Subcutaneous abdominal adipose tissue (tissue), 5 donors: ENCODE results near the gene NCKAP5.

ENCODE experiments used
- H3K27ac ChIP-seq: one replicate; pipeline ENCODE4 v1.7.0; 2013; ENCODE audit warnings: low read depth, mild to moderate bottlenecking, inconsistent platforms, low read length, moderate library complexity
- H3K27me3 ChIP-seq, 5 donors: one replicate each; pipeline ENCODE4 v1.7.0; 2013; ENCODE audit warnings: low read length in 5 of 5, inconsistent platforms in 1 of 5; ENCODE audit not compliant: control insufficient read depth in 5 of 5, insufficient read depth in 4 of 5
- H3K36me3 ChIP-seq, 5 donors: one replicate each; pipeline ENCODE4 v1.7.0; 2013; ENCODE audit warnings: low read length in 5 of 5; ENCODE audit not compliant: control insufficient read depth in 5 of 5, insufficient read depth in 5 of 5
- H3K4me1 ChIP-seq, 5 donors: one replicate each; pipeline ENCODE4 v1.7.0; 2013; ENCODE audit warnings: low read length in 5 of 5, mild to moderate bottlenecking in 3 of 5, moderate library complexity in 1 of 5; ENCODE audit not compliant: control insufficient read depth in 5 of 5, insufficient read depth in 5 of 5
- H3K4me3 ChIP-seq, 5 donors: one replicate each; pipeline ENCODE4 v1.7.0; 2013; ENCODE audit warnings: low read length in 5 of 5, low read depth in 1 of 5
- H3K9ac ChIP-seq, 5 donors: one replicate each; pipeline ENCODE4 v1.7.0; 2013; ENCODE audit warnings: low read length in 5 of 5, mild to moderate bottlenecking in 4 of 5, moderate library complexity in 3 of 5
- H3K9me3 ChIP-seq, 5 donors: one replicate each; pipeline ENCODE4 v1.7.0; 2013; ENCODE audit warnings: low read length in 5 of 5; ENCODE audit not compliant: control insufficient read depth in 5 of 5
- donor health status: healthy.
- donor health status: healthy.
- donor health status: healthy.
- donor health status: healthy.
- donor health status: healthy.

Gene NCKAP5

GRCh38 chr2:132738223-132738622 lies 830.0 kb downstream of the NCKAP5 start:
- H3K27ac ChIP-seq, result no peak overlapping the region
- no peaks in the 10 kb centered on the region for H3K36me3 ChIP-seq
- no peaks in the 10 kb centered on the region for H3K9me3 ChIP-seq
- no peak overlapping the region for H3K9ac ChIP-seq
- H3K27me3 ChIP-seq, result no peaks in the 10 kb centered on the region
- H3K4me1 ChIP-seq, result no peaks in the 10 kb centered on the region
- no peak overlapping the region for H3K4me3 ChIP-seq

- H3K36me3 ChIP-seq, result no peaks in the 10 kb centered on the region
These were observed 832.2 kb downstream of the NCKAP5 start for GRCh38 chr2:132736059-132736458.

DNA sequence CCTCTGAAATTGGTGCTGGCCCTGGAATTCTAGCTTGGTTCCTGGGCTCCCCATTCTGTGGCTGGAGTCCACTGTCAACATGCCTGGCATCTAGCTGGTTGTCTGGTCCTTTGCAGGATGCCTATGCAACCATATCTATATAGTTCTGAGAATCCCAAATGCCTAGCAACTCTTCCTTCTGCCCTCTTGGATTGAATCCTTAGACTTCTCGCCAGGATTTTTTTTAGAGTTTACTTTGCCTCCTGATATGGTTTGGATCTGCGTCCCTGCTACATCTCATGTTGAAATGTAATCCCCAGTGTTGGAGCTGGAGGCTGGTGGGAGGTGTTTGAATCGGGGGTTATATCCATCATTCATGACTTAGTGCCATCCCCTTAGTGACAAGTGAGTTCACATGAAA lies 833.3 kb downstream of the NCKAP5 start:
- Histone ChIP-seq H3K27me3 (no peaks in the 10 kb centered on the region), H3K9ac (no peak overlapping the region), H3K4me1 (no peaks in the 10 kb centered on the region), H3K4me3 (no peak overlapping the region), H3K36me3 (no peaks in the 10 kb centered on the region), H3K27ac (no peak overlapping the region), H3K9me3 (no peaks in the 10 kb centered on the region)

More at GRCh38 chr2:132736059-132736458, 832.2 kb downstream of the NCKAP5 start:
- H3K9ac ChIP-seq, result no peak overlapping the region
- no peak overlapping the region for H3K4me3 ChIP-seq
- no peaks in the 10 kb centered on the region for H3K4me1 ChIP-seq
- no peak overlapping the region for H3K27ac ChIP-seq
- no peaks in the 10 kb centered on the region for H3K9me3 ChIP-seq
- H3K27me3 ChIP-seq, result no peaks in the 10 kb centered on the region

DNA sequence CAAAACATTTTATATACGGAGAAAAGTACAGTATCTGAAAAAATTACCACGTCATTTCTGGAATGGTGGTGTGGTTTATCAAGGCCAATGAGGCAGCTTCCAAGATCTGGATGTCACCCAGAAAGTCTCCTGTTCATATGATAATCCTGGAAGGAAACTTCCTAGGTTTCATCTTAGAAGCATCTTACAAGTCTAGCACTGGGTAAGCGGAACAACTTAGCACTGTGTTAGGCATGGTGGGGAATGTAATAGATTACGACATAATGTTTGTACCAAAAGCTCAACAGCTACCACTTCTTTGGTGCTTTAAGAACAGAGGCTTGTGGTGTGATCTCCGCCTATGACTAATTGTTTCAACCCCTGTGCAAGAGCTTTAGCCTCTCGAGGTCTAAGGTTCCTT lies 835.2 kb downstream of the NCKAP5 start:
- Histone ChIP-seq H3K36me3 (no peaks in the 10 kb centered on the region), H3K27ac (no peak overlapping the region), H3K4me1 (no peaks in the 10 kb centered on the region), H3K27me3 (no peaks in the 10 kb centered on the region), H3K9ac (no peak overlapping the region), H3K4me3 (no peak overlapping the region), H3K9me3 (no peaks in the 10 kb centered on the region)

DNA sequence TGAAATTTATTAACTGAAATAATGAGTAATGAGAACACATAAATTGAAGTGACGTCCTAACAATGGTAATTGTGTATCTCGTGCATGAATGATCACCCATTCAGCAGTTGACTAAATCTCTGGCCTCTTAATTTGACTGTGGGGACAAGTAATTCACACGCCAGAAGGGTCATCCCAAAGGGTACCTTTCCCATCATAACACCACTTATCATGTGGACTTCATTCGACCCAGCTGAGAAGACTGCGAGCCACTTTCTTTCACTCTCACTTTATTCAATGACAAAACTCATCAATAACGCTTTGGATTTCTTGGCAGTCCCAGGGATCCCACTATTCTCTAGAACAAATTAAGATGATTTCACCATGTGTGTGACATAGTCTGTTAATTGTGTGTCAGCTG lies 835.6 kb downstream of the NCKAP5 start:
- Histone ChIP-seq H3K9ac (no peak overlapping the region), H3K4me1 (no peaks in the 10 kb centered on the region), H3K27ac (no peak overlapping the region), H3K27me3 (no peaks in the 10 kb centered on the region), H3K4me3 (no peak overlapping the region), H3K36me3 (no peaks in the 10 kb centered on the region), H3K9me3 (no peaks in the 10 kb centered on the region)

DNA sequence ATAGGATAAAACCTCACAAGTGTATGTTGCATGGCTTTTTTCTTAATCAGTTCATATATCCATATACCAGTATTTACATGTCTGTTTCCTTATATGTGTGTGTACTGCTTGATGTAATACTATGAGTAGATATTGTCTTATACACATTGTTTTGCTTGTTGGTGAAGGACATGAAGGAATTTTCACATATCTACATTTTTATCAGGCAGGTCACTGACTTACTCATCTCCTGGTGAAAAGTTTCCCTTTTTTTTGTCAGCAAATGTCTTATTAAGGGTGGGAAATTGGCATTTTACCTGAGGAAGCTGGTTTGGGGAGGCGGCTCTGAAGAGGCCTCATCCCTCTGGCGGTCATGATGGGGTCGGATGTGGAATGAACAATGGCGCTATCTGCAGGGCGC lies 836.8 kb downstream of the NCKAP5 start:
- no peak overlapping the region for H3K9ac ChIP-seq
- H3K4me1 ChIP-seq, result no peaks in the 10 kb centered on the region
- H3K36me3 ChIP-seq, result no peaks in the 10 kb centered on the region
- H3K9me3 ChIP-seq, result no peaks in the 10 kb centered on the region
- no peaks in the 10 kb centered on the region for H3K27me3 ChIP-seq
- no peak overlapping the region for H3K4me3 ChIP-seq
- H3K27ac ChIP-seq, result no peak overlapping the region

GRCh38 chr2:132730611-132731010 lies 837.7 kb downstream of the NCKAP5 start:
- Histone ChIP-seq H3K9ac (no peak overlapping the region), H3K4me1 (no peaks in the 10 kb centered on the region), H3K9me3 (no peaks in the 10 kb centered on the region), H3K27ac (no peak overlapping the region), H3K27me3 (no peaks in the 10 kb centered on the region), H3K36me3 (no peaks in the 10 kb centered on the region), H3K4me3 (no peak overlapping the region)

GRCh38 chr2:132729522-132729921 lies 838.7 kb downstream of the NCKAP5 start:
- no peak overlapping the region for H3K9ac ChIP-seq
- H3K27me3 ChIP-seq, result no peaks in the 10 kb centered on the region
- H3K27ac ChIP-seq, result no peak overlapping the region
- H3K4me1 ChIP-seq, result no peaks in the 10 kb centered on the region
- no peaks in the 10 kb centered on the region for H3K36me3 ChIP-seq
- no peaks in the 10 kb centered on the region for H3K9me3 ChIP-seq
- H3K4me3 ChIP-seq, result no peak overlapping the region

DNA sequence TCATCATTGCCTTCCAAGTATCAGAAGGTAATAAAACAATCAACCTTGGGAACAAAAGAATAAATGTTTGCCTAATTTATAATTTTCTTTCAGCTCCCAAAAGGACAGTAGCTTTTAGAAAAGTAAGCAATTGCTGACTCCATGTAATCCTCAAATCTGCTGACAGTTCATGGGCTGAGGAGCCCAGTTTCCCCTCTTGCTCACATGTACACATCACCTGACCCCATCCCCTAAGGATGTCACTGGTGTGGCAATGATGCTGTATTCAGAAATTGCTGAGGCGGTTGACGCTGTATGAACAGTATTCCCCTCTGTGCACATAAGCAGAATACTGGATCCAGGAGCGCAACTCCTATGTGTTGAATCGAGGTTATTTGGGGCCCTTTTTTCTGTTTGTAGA lies 842.1 kb downstream of the NCKAP5 start:
- no peak overlapping the region for H3K4me3 ChIP-seq
- H3K9ac ChIP-seq, result no peak overlapping the region
- H3K27me3 ChIP-seq, result no peaks in the 10 kb centered on the region
- H3K4me1 ChIP-seq, result no peaks in the 10 kb centered on the region
- H3K36me3 ChIP-seq, result no peaks in the 10 kb centered on the region
- H3K9me3 ChIP-seq, result no peaks in the 10 kb centered on the region
- no peak overlapping the region for H3K27ac ChIP-seq

GRCh38 chr2:132725748-132726147 lies 842.5 kb downstream of the NCKAP5 start:
- Histone ChIP-seq H3K9me3 (no peaks in the 10 kb centered on the region), H3K4me1 (no peaks in the 10 kb centered on the region), H3K4me3 (no peak overlapping the region), H3K27ac (no peak overlapping the region), H3K9ac (no peak overlapping the region), H3K36me3 (no peaks in the 10 kb centered on the region), H3K27me3 (no peaks in the 10 kb centered on the region)

DNA sequence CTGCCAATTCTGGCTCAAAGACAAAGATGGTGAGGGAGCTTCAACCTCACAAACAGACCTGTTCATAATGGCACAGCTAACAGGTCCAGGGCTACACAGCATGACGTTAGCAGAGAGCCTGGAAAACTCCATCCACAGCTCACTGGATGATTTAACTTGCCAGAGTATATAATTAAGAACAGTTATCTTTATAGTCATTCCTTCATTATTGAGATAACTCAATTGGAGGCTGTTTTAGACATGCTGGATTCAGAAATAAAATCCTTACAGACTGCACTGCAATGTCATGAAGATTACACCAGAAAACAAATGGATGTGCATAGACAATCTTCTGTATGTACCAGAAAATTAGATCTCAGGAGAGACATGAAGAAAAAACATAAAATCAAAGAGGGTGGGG lies 843.1 kb downstream of the NCKAP5 start:
- H3K4me1 ChIP-seq, result no peaks in the 10 kb centered on the region
- no peak overlapping the region for H3K27ac ChIP-seq
- H3K36me3 ChIP-seq, result no peaks in the 10 kb centered on the region
- no peaks in the 10 kb centered on the region for H3K27me3 ChIP-seq
- no peak overlapping the region for H3K9ac ChIP-seq
- H3K9me3 ChIP-seq, result no peaks in the 10 kb centered on the region
- no peak overlapping the region for H3K4me3 ChIP-seq
